Lower leg skin (tissue), 4 donors: ENCODE results near the gene OR7C2. TPM values are rescaled to one million over a fixed set of nuclear protein-coding genes. Genes with fewer than 3 reads are reported as not detected.

Experiments
- DNase-seq, 2 donors: peaks; one replicate each; pipeline ENCODE4 v3.0.0-alpha.2; 2019; ENCODE audit warnings: low spot score in 2 of 2
- H3K4me3 ChIP-seq: fragments of 200-600 bp; sonication (generic); 2 replicates; pipeline ENCODE4 v1.5.1; 2017; ENCODE audit warnings: mild to moderate bottlenecking, low read depth; ENCODE audit not compliant: poor library complexity, severe bottlenecking
- POLR2A ChIP-seq, 2 donors: fragments of 450-650 bp; IDR thresholded peaks; one replicate each; pipeline ENCODE4 v1.6.1; 2016 to 2017; ENCODE audit warnings: antibody characterized with exemption in 2 of 2, mild to moderate bottlenecking in 1 of 2, moderate library complexity in 1 of 2
- WGBS, 2 donors: methylation state at CpG; one replicate each; pipeline ENCODE4 v1.1.5; 2018; 5-methylcytosine and 5-hydroxymethylcytosine counted together
- intact Hi-C: fragments of 100-400 bp; cut with DNase I; formaldehyde crosslinking; loops from one replicate; pipeline ENCODE4 v1.15.0; 2023; ENCODE audit warnings: low total_unique reads
- total RNA-seq, 4 donors: library from RNA; depleted of rRNA; stranded (reverse); fragments of >200 nt; gene quantifications; one replicate each; pipeline ENCODE4 v1.1.0, GENCODE V29; 2016
- TF ChIP-seq, protein P1 (sequence below), 3 donors: fragments of 450-650 bp; IDR thresholded peaks; one replicate each; pipeline ENCODE4 v1.5.1; 2016; ENCODE audit warnings: antibody characterized with exemption in 3 of 3, mild to moderate bottlenecking in 3 of 3, moderate library complexity in 2 of 3

The OR7C2 gene
- total RNA-seq, 4 donors from 2014 or later, result not detected

- no peak for DNase-seq
- TF ChIP-seq POLR2A (IDR thresholded peaks at IDR 0.05), result no peak
- TF ChIP-seq, protein P1, sequence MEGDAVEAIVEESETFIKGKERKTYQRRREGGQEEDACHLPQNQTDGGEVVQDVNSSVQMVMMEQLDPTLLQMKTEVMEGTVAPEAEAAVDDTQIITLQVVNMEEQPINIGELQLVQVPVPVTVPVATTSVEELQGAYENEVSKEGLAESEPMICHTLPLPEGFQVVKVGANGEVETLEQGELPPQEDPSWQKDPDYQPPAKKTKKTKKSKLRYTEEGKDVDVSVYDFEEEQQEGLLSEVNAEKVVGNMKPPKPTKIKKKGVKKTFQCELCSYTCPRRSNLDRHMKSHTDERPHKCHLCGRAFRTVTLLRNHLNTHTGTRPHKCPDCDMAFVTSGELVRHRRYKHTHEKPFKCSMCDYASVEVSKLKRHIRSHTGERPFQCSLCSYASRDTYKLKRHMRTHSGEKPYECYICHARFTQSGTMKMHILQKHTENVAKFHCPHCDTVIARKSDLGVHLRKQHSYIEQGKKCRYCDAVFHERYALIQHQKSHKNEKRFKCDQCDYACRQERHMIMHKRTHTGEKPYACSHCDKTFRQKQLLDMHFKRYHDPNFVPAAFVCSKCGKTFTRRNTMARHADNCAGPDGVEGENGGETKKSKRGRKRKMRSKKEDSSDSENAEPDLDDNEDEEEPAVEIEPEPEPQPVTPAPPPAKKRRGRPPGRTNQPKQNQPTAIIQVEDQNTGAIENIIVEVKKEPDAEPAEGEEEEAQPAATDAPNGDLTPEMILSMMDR (IDR thresholded peaks at IDR 0.05), result no peak
- intact Hi-C loops, result no loop called here
- no peak overlapping the region for H3K4me3 ChIP-seq
- WGBS, 2 donors, result 73 to 86% methylated on average over 11 of the region's 11 CpGs
Observed at GRCh38 chr19:14952767-14953166, 11.5 kb downstream of the OR7C2 start.

- intact Hi-C loops, result no loop called here
- TF ChIP-seq, protein P1 (IDR thresholded peaks at IDR 0.05), result no peak
- TF ChIP-seq POLR2A (IDR thresholded peaks at IDR 0.05), result no peak
- DNase-seq, result no peak
- no peak overlapping the region for H3K4me3 ChIP-seq
- 27 to 28% methylated on average over 19 to 23 of the region's 24 CpGs for WGBS, 2 donors
Observed at GRCh38 chr19:14954071-14954655, 12.9 kb downstream of the OR7C2 start.

GRCh38 chr19:14957464-14957863, 16.2 kb downstream of the OR7C2 start:
- intact Hi-C loops, result no loop called here
- TF ChIP-seq, protein P1 (IDR thresholded peaks at IDR 0.05), result no peak
- TF ChIP-seq POLR2A (IDR thresholded peaks at IDR 0.05), result no peak
- H3K4me3 ChIP-seq, result no peak overlapping the region
- no peak for DNase-seq
- 76 to 89% methylated on average over 3 of the region's 3 CpGs for WGBS, 2 donors

DNA sequence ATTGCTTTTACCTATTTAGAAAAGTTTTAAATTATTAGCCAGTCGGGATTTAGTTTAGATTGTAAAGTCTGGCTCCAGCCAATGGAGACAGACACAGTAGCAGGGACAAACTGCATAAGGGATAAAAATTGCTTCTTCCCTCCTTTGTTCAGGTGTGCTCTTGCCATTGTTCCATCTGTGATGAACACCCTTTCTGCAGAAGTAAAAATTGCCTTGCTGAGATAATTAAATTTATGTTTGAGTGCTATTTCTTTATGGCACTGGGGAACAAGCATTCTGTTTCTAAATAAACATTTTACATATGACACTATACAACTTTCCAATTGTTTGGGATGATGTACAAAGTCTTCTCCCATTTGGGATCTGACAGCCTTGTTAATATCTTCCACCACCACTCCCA, 18.0 kb downstream of the OR7C2 start:
- WGBS, 2 donors, result 41 to 90% methylated on average over 1 of the region's 1 CpG
- no peak for DNase-seq
- no peak overlapping the region for H3K4me3 ChIP-seq
- no peak for TF ChIP-seq POLR2A (IDR thresholded peaks at IDR 0.05)
- TF ChIP-seq, protein P1 (IDR thresholded peaks at IDR 0.05), result no peak
- intact Hi-C loops, result no loop called here

DNA sequence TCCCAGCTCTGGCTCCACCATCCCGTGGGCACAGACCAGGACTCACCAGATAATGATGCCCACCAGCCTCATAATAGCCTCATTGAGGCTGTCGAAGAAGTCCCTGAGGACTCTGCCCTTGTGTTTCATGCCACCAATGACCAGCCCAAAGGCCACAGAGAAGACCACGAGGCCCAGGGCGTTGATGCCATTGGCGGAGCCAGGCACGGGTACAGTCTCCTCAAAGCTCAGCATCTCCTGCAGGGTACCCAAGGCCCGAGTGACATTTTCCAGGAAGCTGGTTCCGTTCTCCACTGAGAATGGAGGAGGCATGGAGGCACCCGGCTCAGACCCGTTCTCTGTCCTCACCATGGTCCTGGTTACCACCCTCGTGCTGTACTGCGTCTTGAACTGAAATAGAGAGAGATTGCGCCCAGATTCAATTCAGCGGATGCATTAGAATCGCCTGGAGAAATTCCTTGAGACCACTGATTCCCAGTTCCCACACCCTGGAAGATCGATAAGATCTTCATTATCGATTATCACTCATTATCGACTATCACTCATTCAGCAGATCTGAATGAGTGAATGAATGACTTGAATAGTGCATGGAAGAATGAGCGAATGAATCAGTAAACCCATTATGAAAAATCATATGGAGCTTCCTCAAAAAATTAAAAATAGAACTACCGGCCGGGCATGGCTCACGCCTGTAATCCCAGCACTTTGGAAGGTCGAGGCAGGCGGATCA, 20.8 kb downstream of the OR7C2 start:
- intact Hi-C loops, result no loop called here
- DNase-seq, result peak in 1 of 2 donors; percentile 10
- 94 to 97% methylated on average over 24 of the region's 24 CpGs for WGBS, 2 donors
- no peak overlapping the region for H3K4me3 ChIP-seq
- no peak for TF ChIP-seq POLR2A (IDR thresholded peaks at IDR 0.05)

DNA sequence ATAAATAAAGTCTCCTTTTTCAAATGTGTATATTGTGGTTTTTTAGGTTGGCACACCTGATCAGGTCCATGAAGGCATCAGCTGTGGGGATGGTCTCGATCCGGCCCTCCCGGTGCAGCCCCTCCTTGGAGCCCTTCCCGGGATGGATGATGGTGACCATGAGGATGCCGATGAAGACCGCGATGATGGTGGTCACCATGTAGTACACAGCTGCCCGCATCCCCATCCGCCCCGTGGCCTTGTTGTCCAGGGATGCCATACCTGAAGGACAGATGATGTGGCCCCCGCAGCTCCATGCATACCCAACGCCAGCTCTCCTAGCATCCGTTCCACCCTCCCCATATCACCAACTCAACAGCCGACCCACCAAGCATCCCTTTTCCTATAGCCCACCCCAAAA, 27.0 kb downstream of the OR7C2 start:
- WGBS, 2 donors, result 96 to 97% methylated on average over 14 of the region's 14 CpGs
- TF ChIP-seq, protein P1 (IDR thresholded peaks at IDR 0.05), result no peak
- no peak for TF ChIP-seq POLR2A (IDR thresholded peaks at IDR 0.05)
- peak in 1 of 2 donors; percentile 80 for DNase-seq
- intact Hi-C loops, result no loop called here
- no peak overlapping the region for H3K4me3 ChIP-seq
